Measurements from ENCODE around the gene SRM. TPM values are rescaled to one million over a fixed set of nuclear protein-coding genes. Genes with fewer than 3 reads are reported as not detected.

Gene SRM
- total and polyA plus RNA-seq, 2 of the 13 experiments (the other 11 are each of a cell fraction or from before 2014, with no cell fraction given) = 27.9 to 31.8 TPM

DNA sequence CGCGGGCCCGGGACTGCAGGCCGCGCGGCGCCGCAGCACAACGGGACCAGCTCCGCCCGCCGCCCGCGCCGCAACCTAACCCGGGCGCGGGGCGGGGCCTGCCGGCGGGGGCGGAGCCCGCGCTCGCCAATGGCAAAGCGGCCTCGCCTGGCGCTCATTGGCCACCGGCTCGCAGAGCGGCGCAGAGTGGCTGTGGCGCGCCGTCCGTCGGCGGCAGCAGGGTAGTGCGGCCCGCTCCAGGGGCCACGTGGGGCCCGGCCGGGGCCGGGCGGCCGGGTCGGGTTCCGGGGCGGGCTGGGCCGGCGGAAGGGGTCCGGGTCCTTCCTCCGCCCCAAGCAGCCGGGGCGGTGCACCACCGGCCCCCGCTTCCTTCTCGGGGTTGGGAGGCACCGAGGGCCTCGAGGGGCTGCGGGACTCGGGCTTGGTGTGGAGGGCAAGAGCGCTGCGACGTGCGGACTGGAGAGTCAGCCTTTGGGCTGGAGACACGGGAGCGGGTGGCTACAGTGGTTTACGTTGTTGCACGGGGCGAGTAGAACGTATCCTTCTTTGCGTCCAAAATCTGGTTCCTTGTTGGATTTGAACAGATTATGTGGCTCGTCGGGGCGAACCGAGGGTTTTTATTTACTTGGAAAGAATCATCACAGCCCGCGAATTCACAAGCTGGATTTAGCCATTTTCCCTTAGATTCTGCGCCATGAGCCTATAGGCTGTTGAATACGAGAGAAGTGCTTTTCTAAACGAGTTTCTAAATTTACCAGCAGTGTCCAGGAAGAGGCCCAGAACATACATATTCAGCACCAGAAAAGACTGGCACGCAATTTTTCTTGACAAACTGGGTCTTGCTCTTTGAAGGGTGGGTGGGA is at the start of gene SRM (continued):
- TF ChIP-seq ATF7 (IDR thresholded peaks at IDR 0.05) = no peak
- no peak for TF ChIP-seq ATF7 (CRISPR knock-in tag; IDR thresholded peaks at IDR 0.05)
- TF ChIP-seq, protein P1, sequence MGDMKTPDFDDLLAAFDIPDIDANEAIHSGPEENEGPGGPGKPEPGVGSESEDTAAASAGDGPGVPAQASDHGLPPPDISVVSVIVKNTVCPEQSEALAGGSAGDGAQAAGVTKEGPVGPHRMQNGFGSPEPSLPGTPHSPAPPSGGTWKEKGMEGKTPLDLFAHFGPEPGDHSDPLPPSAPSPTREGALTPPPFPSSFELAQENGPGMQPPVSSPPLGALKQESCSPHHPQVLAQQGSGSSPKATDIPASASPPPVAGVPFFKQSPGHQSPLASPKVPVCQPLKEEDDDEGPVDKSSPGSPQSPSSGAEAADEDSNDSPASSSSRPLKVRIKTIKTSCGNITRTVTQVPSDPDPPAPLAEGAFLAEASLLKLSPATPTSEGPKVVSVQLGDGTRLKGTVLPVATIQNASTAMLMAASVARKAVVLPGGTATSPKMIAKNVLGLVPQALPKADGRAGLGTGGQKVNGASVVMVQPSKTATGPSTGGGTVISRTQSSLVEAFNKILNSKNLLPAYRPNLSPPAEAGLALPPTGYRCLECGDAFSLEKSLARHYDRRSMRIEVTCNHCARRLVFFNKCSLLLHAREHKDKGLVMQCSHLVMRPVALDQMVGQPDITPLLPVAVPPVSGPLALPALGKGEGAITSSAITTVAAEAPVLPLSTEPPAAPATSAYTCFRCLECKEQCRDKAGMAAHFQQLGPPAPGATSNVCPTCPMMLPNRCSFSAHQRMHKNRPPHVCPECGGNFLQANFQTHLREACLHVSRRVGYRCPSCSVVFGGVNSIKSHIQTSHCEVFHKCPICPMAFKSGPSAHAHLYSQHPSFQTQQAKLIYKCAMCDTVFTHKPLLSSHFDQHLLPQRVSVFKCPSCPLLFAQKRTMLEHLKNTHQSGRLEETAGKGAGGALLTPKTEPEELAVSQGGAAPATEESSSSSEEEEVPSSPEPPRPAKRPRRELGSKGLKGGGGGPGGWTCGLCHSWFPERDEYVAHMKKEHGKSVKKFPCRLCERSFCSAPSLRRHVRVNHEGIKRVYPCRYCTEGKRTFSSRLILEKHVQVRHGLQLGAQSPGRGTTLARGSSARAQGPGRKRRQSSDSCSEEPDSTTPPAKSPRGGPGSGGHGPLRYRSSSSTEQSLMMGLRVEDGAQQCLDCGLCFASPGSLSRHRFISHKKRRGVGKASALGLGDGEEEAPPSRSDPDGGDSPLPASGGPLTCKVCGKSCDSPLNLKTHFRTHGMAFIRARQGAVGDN (CRISPR knock-in tag; IDR thresholded peaks at IDR 0.05) = peak; percentile 40; the same call in 1 of the 2 replicates
- TF ChIP-seq ZNF615 (CRISPR knock-in tag; IDR thresholded peaks at IDR 0.05; ENCODE audit: borderline replicate concordance) = no peak
- TF ChIP-seq BORCS8-MEF2B (CRISPR knock-in tag; IDR thresholded peaks at IDR 0.05) = peak; percentile 20; the same call in 1 of the 2 replicates
- TF ChIP-seq BRCA1 (CRISPR knock-in tag; IDR thresholded peaks at IDR 0.05) = 0 out of 2 replicates have a peak, but pooled peaks have one; percentile 70
- TF ChIP-seq, protein P2, sequence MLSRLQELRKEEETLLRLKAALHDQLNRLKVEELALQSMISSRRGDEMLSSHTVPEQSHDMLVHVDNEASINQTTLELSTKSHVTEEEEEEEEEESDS (CRISPR knock-in tag; IDR thresholded peaks at IDR 0.05; ENCODE audit: borderline replicate concordance) = no peak
- no peak for TF ChIP-seq POGZ (CRISPR knock-in tag; IDR thresholded peaks at IDR 0.05)
- TF ChIP-seq CAMTA2 (CRISPR knock-in tag; IDR thresholded peaks at IDR 0.05; ENCODE audit: borderline replicate concordance) = no peak
- TF ChIP-seq, protein P3, sequence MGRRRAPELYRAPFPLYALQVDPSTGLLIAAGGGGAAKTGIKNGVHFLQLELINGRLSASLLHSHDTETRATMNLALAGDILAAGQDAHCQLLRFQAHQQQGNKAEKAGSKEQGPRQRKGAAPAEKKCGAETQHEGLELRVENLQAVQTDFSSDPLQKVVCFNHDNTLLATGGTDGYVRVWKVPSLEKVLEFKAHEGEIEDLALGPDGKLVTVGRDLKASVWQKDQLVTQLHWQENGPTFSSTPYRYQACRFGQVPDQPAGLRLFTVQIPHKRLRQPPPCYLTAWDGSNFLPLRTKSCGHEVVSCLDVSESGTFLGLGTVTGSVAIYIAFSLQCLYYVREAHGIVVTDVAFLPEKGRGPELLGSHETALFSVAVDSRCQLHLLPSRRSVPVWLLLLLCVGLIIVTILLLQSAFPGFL (CRISPR knock-in tag; IDR thresholded peaks at IDR 0.05) = no peak
- TF ChIP-seq, protein P4, sequence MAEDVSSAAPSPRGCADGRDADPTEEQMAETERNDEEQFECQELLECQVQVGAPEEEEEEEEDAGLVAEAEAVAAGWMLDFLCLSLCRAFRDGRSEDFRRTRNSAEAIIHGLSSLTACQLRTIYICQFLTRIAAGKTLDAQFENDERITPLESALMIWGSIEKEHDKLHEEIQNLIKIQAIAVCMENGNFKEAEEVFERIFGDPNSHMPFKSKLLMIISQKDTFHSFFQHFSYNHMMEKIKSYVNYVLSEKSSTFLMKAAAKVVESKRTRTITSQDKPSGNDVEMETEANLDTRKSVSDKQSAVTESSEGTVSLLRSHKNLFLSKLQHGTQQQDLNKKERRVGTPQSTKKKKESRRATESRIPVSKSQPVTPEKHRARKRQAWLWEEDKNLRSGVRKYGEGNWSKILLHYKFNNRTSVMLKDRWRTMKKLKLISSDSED (CRISPR knock-in tag; IDR thresholded peaks at IDR 0.05) = no peak
- no peak for TF ChIP-seq ZZZ3 (CRISPR knock-in tag; IDR thresholded peaks at IDR 0.05; ENCODE audit: borderline replicate concordance)
- no peak for TF ChIP-seq MIXL1 (CRISPR knock-in tag; IDR thresholded peaks at IDR 0.05)
- no peak for TF ChIP-seq ZNF781 (CRISPR knock-in tag; IDR thresholded peaks at IDR 0.05; ENCODE audit: borderline replicate concordance, not compliant biosample characterization)
- TF ChIP-seq ZNF7 (CRISPR knock-in tag; IDR thresholded peaks at IDR 0.05) = no peak
- no peak for TF ChIP-seq STAG1 (CRISPR knock-in tag; IDR thresholded peaks at IDR 0.05)
- TF ChIP-seq RFX1 (IDR thresholded peaks at IDR 0.05) = no peak
- TF ChIP-seq, protein P5, sequence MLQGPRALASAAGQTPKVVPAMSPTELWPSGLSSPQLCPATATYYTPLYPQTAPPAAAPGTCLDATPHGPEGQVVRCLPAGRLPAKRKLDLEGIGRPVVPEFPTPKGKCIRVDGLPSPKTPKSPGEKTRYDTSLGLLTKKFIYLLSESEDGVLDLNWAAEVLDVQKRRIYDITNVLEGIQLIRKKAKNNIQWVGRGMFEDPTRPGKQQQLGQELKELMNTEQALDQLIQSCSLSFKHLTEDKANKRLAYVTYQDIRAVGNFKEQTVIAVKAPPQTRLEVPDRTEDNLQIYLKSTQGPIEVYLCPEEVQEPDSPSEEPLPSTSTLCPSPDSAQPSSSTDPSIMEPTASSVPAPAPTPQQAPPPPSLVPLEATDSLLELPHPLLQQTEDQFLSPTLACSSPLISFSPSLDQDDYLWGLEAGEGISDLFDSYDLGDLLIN (CRISPR knock-in tag; IDR thresholded peaks at IDR 0.05; ENCODE audit: borderline replicate concordance) = no peak
- no peak for TF ChIP-seq ZNF296 (CRISPR knock-in tag; conservative IDR thresholded peaks at IDR 0.05)
